Natural killer cell (primary cell): ENCODE results near the gene EMSY. TPM values are rescaled to one million over a fixed set of nuclear protein-coding genes. Genes with fewer than 3 reads are reported as not detected.

Source experiments
- ATAC-seq, 3 donors: fragments of 150-1000 bp in 2 of 3; fragments of 200-7000 bp in 1 of 3; cut with Tn5 transposase; 1 replicate in 1 of 3; 2 replicates in 2 of 3; pipeline ENCODE4 v1.10.0; 2021; ENCODE audit warnings: mild to moderate bottlenecking in 2 of 3, moderate library complexity in 2 of 3
- DNase-seq, 2 donors: peaks; one replicate each; pipeline versions ENCODE4 v3.0.0 to v3.0.0-alpha.2; 2013 to 2021; ENCODE audit warnings: mixed read lengths in 1 of 2
- H3K27ac ChIP-seq: one replicate; pipeline ENCODE4 v1.5.1; 2013; ENCODE audit warnings: mild to moderate bottlenecking, low read length
- H3K27me3 ChIP-seq: one replicate; pipeline ENCODE4 v1.6.1; 2013; ENCODE audit warnings: low read length; ENCODE audit not compliant: control insufficient read depth, insufficient read depth
- H3K36me3 ChIP-seq: one replicate; pipeline ENCODE4 v1.6.1; 2013; ENCODE audit warnings: low read length; ENCODE audit not compliant: control insufficient read depth, insufficient read depth
- H3K4me1 ChIP-seq: one replicate; pipeline ENCODE4 v1.6.1; 2013; ENCODE audit warnings: low read length; ENCODE audit not compliant: control insufficient read depth, insufficient read depth
- H3K4me3 ChIP-seq: one replicate; pipeline ENCODE4 v1.5.1; 2013; ENCODE audit warnings: low read length
- H3K9me3 ChIP-seq: one replicate; pipeline ENCODE4 v1.6.1; 2013; ENCODE audit warnings: low read length; ENCODE audit not compliant: control insufficient read depth, insufficient read depth
- H3K27ac Mint-ChIP-seq, 2 donors: one replicate each; pipeline ENCODE4 v1.8.0; 2022; ENCODE audit warnings: mild to moderate bottlenecking in 2 of 2, mixed read lengths in 2 of 2, moderate library complexity in 1 of 2
- H3K27me3 Mint-ChIP-seq, 2 donors: one replicate each; pipeline ENCODE4 v1.8.0; 2022; ENCODE audit warnings: low read depth in 2 of 2, mixed read lengths in 2 of 2
- H3K36me3 Mint-ChIP-seq: one replicate; pipeline ENCODE4 v1.8.0; 2022; ENCODE audit warnings: mixed read lengths
- H3K4me1 Mint-ChIP-seq, 2 donors: one replicate each; pipeline ENCODE4 v1.8.0; 2022; ENCODE audit warnings: mixed read lengths in 2 of 2
- H3K4me3 Mint-ChIP-seq: one replicate; pipeline ENCODE4 v1.8.0; 2022; ENCODE audit warnings: mild to moderate bottlenecking, moderate library complexity, mixed read lengths
- H3K9me3 Mint-ChIP-seq, 2 donors: one replicate each; pipeline ENCODE4 v1.8.0; 2022; ENCODE audit warnings: mixed read lengths in 2 of 2
- WGBS: methylation state at CpG from one replicate; pipeline ENCODE4 v1.1.7; 2013; ENCODE audit warnings: missing lambda C conversion rate; ENCODE audit not compliant: insufficient coverage; 5-methylcytosine and 5-hydroxymethylcytosine counted together
- intact Hi-C: fragments of 100-400 bp; cut with micrococcal nuclease; formaldehyde crosslinking; loops from one replicate; pipeline ENCODE4 v1.14.2; 2022
- total RNA-seq, 4 donors: library from RNA; stranded (reverse); fragments of 120-200 nt in 1 of 4; gene quantifications; one replicate each; pipeline versions ENCODE4 v1.2.3 to v1.2.4, GENCODE V29; 2013 to 2022
- TF ChIP-seq, protein P1 (sequence below): fragments of 200-600 bp; IDR thresholded peaks from one replicate; pipeline ENCODE4 v1.8.0; 2022; ENCODE audit warnings: antibody characterized with exemption

Gene EMSY
- total RNA-seq, 3 donors from 2014 or later (not counting 1 experiment from before 2014, with no cell fraction given) = 36.0 to 43.8 (median 39.4) TPM

GRCh38 chr11:76553554-76554476, 109.0 kb downstream of the EMSY start:
- intact Hi-C loops = no loop called here
- H3K27ac ChIP-seq = no peak overlapping the region
- Mint-ChIP-seq H3K27ac (no peak overlapping the region), H3K36me3 (no peaks in the 10 kb centered on the region), H3K4me3 (no peak overlapping the region), H3K4me1 (no peaks in the 10 kb centered on the region), H3K27me3 (peaks cover 0 to 2% of the 10 kb centered on the region in 2 donors), H3K9me3 (no peaks in the 10 kb centered on the region)
- no peak overlapping the region for H3K4me3 ChIP-seq
- no peaks in the 10 kb centered on the region for H3K4me1 ChIP-seq
- WGBS = 72% methylated on average over 5 of the region's 8 CpGs
- DNase-seq = no peak
- peaks cover 9% of the 10 kb centered on the region for H3K36me3 ChIP-seq
- H3K9me3 ChIP-seq = no peaks in the 10 kb centered on the region
- no peak for ATAC-seq
- TF ChIP-seq, protein P1, sequence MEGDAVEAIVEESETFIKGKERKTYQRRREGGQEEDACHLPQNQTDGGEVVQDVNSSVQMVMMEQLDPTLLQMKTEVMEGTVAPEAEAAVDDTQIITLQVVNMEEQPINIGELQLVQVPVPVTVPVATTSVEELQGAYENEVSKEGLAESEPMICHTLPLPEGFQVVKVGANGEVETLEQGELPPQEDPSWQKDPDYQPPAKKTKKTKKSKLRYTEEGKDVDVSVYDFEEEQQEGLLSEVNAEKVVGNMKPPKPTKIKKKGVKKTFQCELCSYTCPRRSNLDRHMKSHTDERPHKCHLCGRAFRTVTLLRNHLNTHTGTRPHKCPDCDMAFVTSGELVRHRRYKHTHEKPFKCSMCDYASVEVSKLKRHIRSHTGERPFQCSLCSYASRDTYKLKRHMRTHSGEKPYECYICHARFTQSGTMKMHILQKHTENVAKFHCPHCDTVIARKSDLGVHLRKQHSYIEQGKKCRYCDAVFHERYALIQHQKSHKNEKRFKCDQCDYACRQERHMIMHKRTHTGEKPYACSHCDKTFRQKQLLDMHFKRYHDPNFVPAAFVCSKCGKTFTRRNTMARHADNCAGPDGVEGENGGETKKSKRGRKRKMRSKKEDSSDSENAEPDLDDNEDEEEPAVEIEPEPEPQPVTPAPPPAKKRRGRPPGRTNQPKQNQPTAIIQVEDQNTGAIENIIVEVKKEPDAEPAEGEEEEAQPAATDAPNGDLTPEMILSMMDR = no peak
- no peaks in the 10 kb centered on the region for H3K27me3 ChIP-seq

DNA sequence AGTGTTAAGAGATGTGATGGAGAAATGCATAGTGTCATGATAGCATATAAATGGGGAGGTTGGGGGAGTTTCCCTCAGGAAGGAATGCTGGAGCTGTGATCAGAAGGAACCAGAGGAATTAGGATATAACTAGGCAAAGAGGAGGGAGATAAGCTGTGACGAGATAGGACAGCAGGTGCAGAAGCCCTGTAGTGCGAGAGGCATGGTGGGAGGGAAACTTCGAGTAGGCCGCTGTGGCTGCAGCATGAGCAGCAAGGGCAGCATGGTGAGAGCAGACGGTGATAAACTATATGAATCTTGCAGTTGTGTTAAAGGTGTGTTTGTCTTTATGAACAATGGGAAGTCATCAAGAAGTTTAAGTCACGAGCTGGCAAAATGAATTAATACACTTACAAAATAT, 109.9 kb downstream of the EMSY start:
- no peak for DNase-seq
- 95% methylated on average over 5 of the region's 6 CpGs for WGBS
- Mint-ChIP-seq H3K4me1 (no peaks in the 10 kb centered on the region), H3K4me3 (no peak overlapping the region), H3K9me3 (no peaks in the 10 kb centered on the region), H3K27me3 (peaks cover 0 to 4% of the 10 kb centered on the region in 2 donors), H3K27ac (no peak overlapping the region), H3K36me3 (no peaks in the 10 kb centered on the region)
- H3K4me3 ChIP-seq = no peak overlapping the region
- TF ChIP-seq, protein P1 = no peak
- no peaks in the 10 kb centered on the region for H3K27me3 ChIP-seq
- intact Hi-C loops = no loop called here
- no peaks in the 10 kb centered on the region for H3K9me3 ChIP-seq
- no peaks in the 10 kb centered on the region for H3K4me1 ChIP-seq
- no peak overlapping the region for H3K27ac ChIP-seq
- ATAC-seq = no peak
- peaks cover 5% of the 10 kb centered on the region for H3K36me3 ChIP-seq

DNA sequence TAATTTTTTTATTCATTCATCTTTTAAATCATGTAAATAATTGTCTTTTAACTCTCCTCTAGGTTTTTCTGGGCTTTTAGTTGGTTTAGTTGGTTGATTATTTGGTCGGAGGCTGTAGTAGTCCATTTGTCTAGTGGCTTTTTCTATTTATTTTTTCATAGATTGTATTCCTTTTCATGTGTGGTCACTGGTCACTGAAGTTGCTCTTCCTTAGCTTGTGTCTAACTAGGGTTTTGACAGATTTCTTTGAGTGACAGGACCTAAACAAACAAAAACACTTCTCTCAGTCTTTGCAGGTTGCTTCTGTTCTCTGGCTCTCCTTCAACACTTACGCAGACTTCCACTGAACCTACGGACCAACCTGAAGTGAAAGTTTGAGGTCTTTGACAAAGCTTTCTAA, 112.6 kb downstream of the EMSY start:
- Histone ChIP-seq H3K4me3 (no peak overlapping the region), H3K4me1 (no peaks in the 10 kb centered on the region), H3K27ac (no peak overlapping the region), H3K27me3 (peaks cover 4% of the 10 kb centered on the region), H3K36me3 (no peaks in the 10 kb centered on the region), H3K9me3 (no peaks in the 10 kb centered on the region)
- Mint-ChIP-seq H3K36me3 (no peaks in the 10 kb centered on the region), H3K4me1 (no peaks in the 10 kb centered on the region), H3K9me3 (no peaks in the 10 kb centered on the region), H3K4me3 (no peak overlapping the region), H3K27me3 (peaks cover 7 to 10% of the 10 kb centered on the region in 2 donors), H3K27ac (no peak overlapping the region)
- intact Hi-C loops = no loop called here
- DNase-seq (no peak), ATAC-seq (no peak)
- TF ChIP-seq, protein P1 = no peak
- 97% methylated on average over 2 of the region's 3 CpGs for WGBS
